CD4-positive, alpha-beta T cell (primary cell): ENCODE measurements around the gene TCEA3. TPM values are rescaled to one million over a fixed set of nuclear protein-coding genes. Genes with fewer than 3 reads are reported as not detected.

Experiments
- ATAC-seq: fragments of 200-7000 bp; cut with Tn5 transposase; one replicate; pipeline ENCODE4 v1.10.0; 2022; ENCODE audit warnings: mild to moderate bottlenecking; ENCODE audit not compliant: poor library complexity
- CTCF ChIA-PET: fragments of 350-600 bp; sonication (Branson Sonifier 250); formaldehyde crosslinking; loops from one replicate; lab custom pipeline; 2021; ENCODE audit warnings: antibody characterized with exemption, inconsistent platforms; lab: Charles Lee
- POLR2A ChIA-PET: fragments of 350-600 bp; sonication (Branson Sonifier 250); formaldehyde crosslinking; loops from one replicate; lab custom pipeline; 2021; ENCODE audit warnings: antibody characterized with exemption, inconsistent platforms; lab: Charles Lee
- DNase-seq, 14 experiments: peaks; one replicate each; pipeline ENCODE4 v3.0.0-alpha.2; 2013 to 2020; ENCODE audit warnings: mixed read lengths in 2 of 14
- H3K27ac ChIP-seq, 2 donors: one replicate each; pipeline versions ENCODE4 v1.5.1 to v1.7.0; 2013; ENCODE audit warnings: low read length in 2 of 2, low read depth in 1 of 2, mild to moderate bottlenecking in 1 of 2
- H3K27me3 ChIP-seq, 2 experiments: 1 replicate in 1 of 2; 2 replicates in 1 of 2; pipeline versions ENCODE4 v1.6.1 to v1.7.0; 2013; ENCODE audit warnings: low read length in 2 of 2, control low read depth in 1 of 2, mild to moderate bottlenecking in 1 of 2, moderate library complexity in 1 of 2; ENCODE audit not compliant: insufficient read depth in 2 of 2, control insufficient read depth in 1 of 2
- H3K36me3 ChIP-seq: one replicate; pipeline ENCODE4 v1.6.1; 2013; ENCODE audit warnings: low read length, control low read depth; ENCODE audit not compliant: insufficient read depth
- H3K4me1 ChIP-seq: one replicate; pipeline ENCODE4 v1.6.1; 2013; ENCODE audit warnings: low read length, control low read depth; ENCODE audit not compliant: insufficient read depth
- H3K4me3 ChIP-seq: one replicate; pipeline ENCODE4 v1.5.1; 2013; ENCODE audit warnings: mild to moderate bottlenecking, low read length, moderate library complexity
- H3K9me3 ChIP-seq, 2 experiments: 1 replicate in 1 of 2; 2 replicates in 1 of 2; pipeline versions ENCODE4 v1.6.1 to v1.7.0; 2013; ENCODE audit warnings: low read length in 2 of 2, mild to moderate bottlenecking in 2 of 2, control low read depth in 1 of 2, moderate library complexity in 1 of 2; ENCODE audit not compliant: control insufficient read depth in 1 of 2, insufficient read depth in 1 of 2
- H3K27ac Mint-ChIP-seq: one replicate; pipeline ENCODE4 v1.8.0; 2020; ENCODE audit warnings: mixed read lengths
- H3K27me3 Mint-ChIP-seq: one replicate; pipeline ENCODE4 v1.8.0; 2021; ENCODE audit warnings: mixed read lengths
- H3K36me3 Mint-ChIP-seq: one replicate; pipeline ENCODE4 v1.8.0; 2021; ENCODE audit warnings: low read depth, mixed read lengths
- H3K4me1 Mint-ChIP-seq: one replicate; pipeline ENCODE4 v1.8.0; 2021; ENCODE audit warnings: low read depth, mixed read lengths
- H3K4me3 Mint-ChIP-seq: one replicate; pipeline ENCODE4 v1.8.0; 2020; ENCODE audit warnings: mild to moderate bottlenecking, mixed read lengths
- H3K9me3 Mint-ChIP-seq: one replicate; pipeline ENCODE4 v1.8.0; 2020; ENCODE audit warnings: mixed read lengths
- intact Hi-C, 2 experiments: fragments of 100-400 bp; cut with DNase I in 1 of 2; cut with micrococcal nuclease in 1 of 2; formaldehyde crosslinking; loops; one replicate each; pipeline versions ENCODE4 v1.15.1 to v1.9.0; 2023 to 2025; cut with DNase I, micrococcal nuclease
- total RNA-seq, 174 experiments: library from RNA in 2 of 174; stranded (reverse) in 2 of 174; gene quantifications; one replicate each; pipeline ENCODE4 v1.2.3 and lab custom pipeline; 2021 to 2026
- TF ChIP-seq, protein P1 (sequence below): fragments of 200-600 bp; IDR thresholded peaks from one replicate; pipeline ENCODE4 v1.8.0; 2022; ENCODE audit warnings: antibody characterized with exemption, mild to moderate bottlenecking

The TCEA3 gene
- total RNA-seq, 2 experiments from 2014 or later, result 33.1 to 34.6 TPM

DNA sequence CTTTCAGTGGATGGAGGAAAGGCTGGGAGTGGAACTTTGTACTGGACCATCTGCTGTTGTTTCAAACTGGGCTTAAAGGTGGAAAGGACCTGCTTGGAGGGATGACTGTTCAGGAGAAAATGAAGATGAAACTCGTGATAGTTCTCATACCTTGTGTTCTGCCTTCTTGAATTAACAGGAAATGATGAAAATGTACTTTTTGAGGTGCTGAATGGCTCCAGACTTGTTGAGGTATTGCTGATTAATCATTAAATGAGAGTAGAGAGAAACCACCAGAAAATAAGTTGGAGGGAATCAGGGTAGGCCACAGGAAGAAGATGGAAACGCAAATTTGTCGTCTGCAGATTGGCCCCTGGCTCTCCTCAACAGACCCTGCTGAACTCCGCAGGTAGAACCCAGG is 28.7 kb downstream of the TCEA3 start:
- H3K27me3 Mint-ChIP-seq, result no peaks in the 10 kb centered on the region

GRCh38 chr1:23395154-23395724 is 29.3 kb downstream of the TCEA3 start:
- no peak overlapping the region for H3K4me3 Mint-ChIP-seq
- Histone ChIP-seq H3K9me3 (no peaks in the 10 kb centered on the region), H3K36me3 (no peaks in the 10 kb centered on the region), H3K27ac (no peak overlapping the region), H3K4me3 (no peak overlapping the region), H3K4me1 (no peaks in the 10 kb centered on the region), H3K27me3 (no peaks in the 10 kb centered on the region)
- TF ChIP-seq, protein P1, sequence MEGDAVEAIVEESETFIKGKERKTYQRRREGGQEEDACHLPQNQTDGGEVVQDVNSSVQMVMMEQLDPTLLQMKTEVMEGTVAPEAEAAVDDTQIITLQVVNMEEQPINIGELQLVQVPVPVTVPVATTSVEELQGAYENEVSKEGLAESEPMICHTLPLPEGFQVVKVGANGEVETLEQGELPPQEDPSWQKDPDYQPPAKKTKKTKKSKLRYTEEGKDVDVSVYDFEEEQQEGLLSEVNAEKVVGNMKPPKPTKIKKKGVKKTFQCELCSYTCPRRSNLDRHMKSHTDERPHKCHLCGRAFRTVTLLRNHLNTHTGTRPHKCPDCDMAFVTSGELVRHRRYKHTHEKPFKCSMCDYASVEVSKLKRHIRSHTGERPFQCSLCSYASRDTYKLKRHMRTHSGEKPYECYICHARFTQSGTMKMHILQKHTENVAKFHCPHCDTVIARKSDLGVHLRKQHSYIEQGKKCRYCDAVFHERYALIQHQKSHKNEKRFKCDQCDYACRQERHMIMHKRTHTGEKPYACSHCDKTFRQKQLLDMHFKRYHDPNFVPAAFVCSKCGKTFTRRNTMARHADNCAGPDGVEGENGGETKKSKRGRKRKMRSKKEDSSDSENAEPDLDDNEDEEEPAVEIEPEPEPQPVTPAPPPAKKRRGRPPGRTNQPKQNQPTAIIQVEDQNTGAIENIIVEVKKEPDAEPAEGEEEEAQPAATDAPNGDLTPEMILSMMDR, result no peak
- H3K4me1 Mint-ChIP-seq, result no peaks in the 10 kb centered on the region
- no peak for ATAC-seq
- POLR2A ChIA-PET, result no interaction called here
- CTCF ChIA-PET, result interaction anchor here (0.7 to 1.9 kb wide), 2 partner anchors 9 to 297 kb away, joined by 3 to 6 read pairs; partner anchors contain the start of gene RPL11
- no peak overlapping the region for H3K27ac Mint-ChIP-seq
- H3K9me3 Mint-ChIP-seq, result no peaks in the 10 kb centered on the region
- no peaks in the 10 kb centered on the region for H3K27me3 Mint-ChIP-seq
- no peak for DNase-seq
- intact Hi-C loops, result no loop called here
- peaks cover 48% of the 10 kb centered on the region for H3K36me3 Mint-ChIP-seq

More for the DNA sequence above, 28.7 kb downstream of the TCEA3 start:
- no peaks in the 10 kb centered on the region for H3K36me3 ChIP-seq
- H3K9me3 Mint-ChIP-seq, result no peaks in the 10 kb centered on the region
- ChIA-PET CTCF (interaction anchor here (0.7 kb wide), 1 partner anchor 296 kb away, joined by 3 read pairs; the partner anchor contains the start of gene RPL11), POLR2A (no interaction called here)
- H3K4me3 Mint-ChIP-seq, result no peak overlapping the region
- ATAC-seq (no peak), DNase-seq (no peak)
- H3K27ac Mint-ChIP-seq, result no peak overlapping the region
- H3K36me3 Mint-ChIP-seq, result peaks cover 52% of the 10 kb centered on the region
- H3K9me3 ChIP-seq, result no peaks in the 10 kb centered on the region
- H3K4me3 ChIP-seq, result no peak overlapping the region
- intact Hi-C loops, result no loop called here
- H3K4me1 Mint-ChIP-seq, result no peaks in the 10 kb centered on the region
- H3K4me1 ChIP-seq, result no peaks in the 10 kb centered on the region
- no peaks in the 10 kb centered on the region for H3K27me3 ChIP-seq
- TF ChIP-seq, protein P1, result no peak
- H3K27ac ChIP-seq, result no peak overlapping the region

DNA sequence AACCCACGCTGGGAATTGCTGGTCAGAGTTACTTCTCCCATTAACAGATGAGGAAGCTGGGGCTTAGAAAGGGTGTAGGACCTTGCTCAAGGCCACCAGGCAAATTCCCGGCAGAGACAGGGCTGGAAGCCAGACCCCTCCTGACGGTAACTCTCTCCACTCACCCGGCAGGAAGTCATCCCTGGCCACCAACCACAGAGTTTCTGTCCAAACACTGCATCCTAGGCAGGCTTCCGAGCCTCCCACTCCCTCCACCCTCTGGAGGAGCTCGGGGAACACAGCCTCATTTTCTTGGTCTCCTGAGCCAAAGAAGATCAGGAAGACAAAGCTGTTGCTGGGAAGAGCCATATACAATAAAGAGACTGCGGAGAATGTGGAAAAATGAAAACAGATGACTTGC is 29.9 kb downstream of the TCEA3 start:
- POLR2A ChIA-PET, result no interaction called here
- TF ChIP-seq, protein P1, result no peak
- no peak for ATAC-seq
- H3K36me3 ChIP-seq, result no peaks in the 10 kb centered on the region
- intact Hi-C loops, result no loop called here
- no peaks in the 10 kb centered on the region for H3K27me3 Mint-ChIP-seq
- no peaks in the 10 kb centered on the region for H3K4me1 Mint-ChIP-seq
- no peak overlapping the region for H3K27ac Mint-ChIP-seq
- CTCF ChIA-PET, result interaction anchor here (1.9 kb wide), 1 partner anchor 9 kb away, joined by 6 read pairs; no protein-coding TSS in a partner anchor
- H3K27me3 ChIP-seq, result no peaks in the 10 kb centered on the region
- no peaks in the 10 kb centered on the region for H3K9me3 Mint-ChIP-seq
- no peak overlapping the region for H3K27ac ChIP-seq
- DNase-seq, result no peak
- H3K4me3 ChIP-seq, result no peak overlapping the region
- H3K9me3 ChIP-seq, result no peaks in the 10 kb centered on the region
- H3K4me3 Mint-ChIP-seq, result no peak overlapping the region
- no peaks in the 10 kb centered on the region for H3K4me1 ChIP-seq
- peaks cover 47% of the 10 kb centered on the region for H3K36me3 Mint-ChIP-seq
